Testis (tissue), 2 donors: ENCODE data around the gene ATMIN.

Experiments
- POLR2A ChIP-seq: fragments of 450-650 bp; IDR thresholded peaks from one replicate; pipeline ENCODE4 v1.6.1; 2017; ENCODE audit warnings: antibody characterized with exemption, mild to moderate bottlenecking, moderate library complexity
- TF ChIP-seq, protein P1 (sequence below), 3 experiments: fragments of 450-650 bp in 2 of 3; fragments of 200-600 bp in 1 of 3; sonication (generic) in 1 of 3; IDR thresholded peaks; one replicate each; pipeline ENCODE4 v1.5.1; 2016 to 2019; ENCODE audit warnings: antibody characterized with exemption in 3 of 3, mild to moderate bottlenecking in 2 of 3, moderate library complexity in 1 of 3

GRCh38 chr16:81035398-81035974 lies at the start of gene ATMIN:
- TF ChIP-seq POLR2A: no peak
- TF ChIP-seq, protein P1, sequence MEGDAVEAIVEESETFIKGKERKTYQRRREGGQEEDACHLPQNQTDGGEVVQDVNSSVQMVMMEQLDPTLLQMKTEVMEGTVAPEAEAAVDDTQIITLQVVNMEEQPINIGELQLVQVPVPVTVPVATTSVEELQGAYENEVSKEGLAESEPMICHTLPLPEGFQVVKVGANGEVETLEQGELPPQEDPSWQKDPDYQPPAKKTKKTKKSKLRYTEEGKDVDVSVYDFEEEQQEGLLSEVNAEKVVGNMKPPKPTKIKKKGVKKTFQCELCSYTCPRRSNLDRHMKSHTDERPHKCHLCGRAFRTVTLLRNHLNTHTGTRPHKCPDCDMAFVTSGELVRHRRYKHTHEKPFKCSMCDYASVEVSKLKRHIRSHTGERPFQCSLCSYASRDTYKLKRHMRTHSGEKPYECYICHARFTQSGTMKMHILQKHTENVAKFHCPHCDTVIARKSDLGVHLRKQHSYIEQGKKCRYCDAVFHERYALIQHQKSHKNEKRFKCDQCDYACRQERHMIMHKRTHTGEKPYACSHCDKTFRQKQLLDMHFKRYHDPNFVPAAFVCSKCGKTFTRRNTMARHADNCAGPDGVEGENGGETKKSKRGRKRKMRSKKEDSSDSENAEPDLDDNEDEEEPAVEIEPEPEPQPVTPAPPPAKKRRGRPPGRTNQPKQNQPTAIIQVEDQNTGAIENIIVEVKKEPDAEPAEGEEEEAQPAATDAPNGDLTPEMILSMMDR (IDR thresholded peaks at IDR 0.05): peak; percentile 93 to 99 (median 95)
